GM19043 (cell line): Measurements from ENCODE around the gene PSD4.
"Not testable (repeated sequence)": the region's sequence is repeated elsewhere in the genome, so short reads cannot be mapped to it uniquely, and the experiment has no call there.

Experiments
- ATAC-seq: cut with Tn5 transposase; IDR thresholded peaks from one replicate; pipeline ENCODE4 v1.9.1; 2021; ENCODE audit warnings: low read depth; ENCODE audit not compliant: unreplicated experiment

The PSD4 gene

GRCh38 chr2:113234721-113235346, 61.1 kb downstream of the PSD4 start:
- no peak for ATAC-seq

- ATAC-seq, result not testable (repeated sequence)
Observed at GRCh38 chr2:113235347-113236226, 61.8 kb downstream of the PSD4 start.

GRCh38 chr2:113236367-113237159, 62.8 kb downstream of the PSD4 start:
- no peak for ATAC-seq

GRCh38 chr2:113237604-113238160, 63.9 kb downstream of the PSD4 start:
- no peak for ATAC-seq

GRCh38 chr2:113238871-113239839, 65.4 kb downstream of the PSD4 start:
- no peak for ATAC-seq

- no peak for ATAC-seq
Observed at GRCh38 chr2:113240150-113240914, 66.6 kb downstream of the PSD4 start.

GRCh38 chr2:113240915-113241911, 67.4 kb downstream of the PSD4 start:
- ATAC-seq, result no peak

DNA sequence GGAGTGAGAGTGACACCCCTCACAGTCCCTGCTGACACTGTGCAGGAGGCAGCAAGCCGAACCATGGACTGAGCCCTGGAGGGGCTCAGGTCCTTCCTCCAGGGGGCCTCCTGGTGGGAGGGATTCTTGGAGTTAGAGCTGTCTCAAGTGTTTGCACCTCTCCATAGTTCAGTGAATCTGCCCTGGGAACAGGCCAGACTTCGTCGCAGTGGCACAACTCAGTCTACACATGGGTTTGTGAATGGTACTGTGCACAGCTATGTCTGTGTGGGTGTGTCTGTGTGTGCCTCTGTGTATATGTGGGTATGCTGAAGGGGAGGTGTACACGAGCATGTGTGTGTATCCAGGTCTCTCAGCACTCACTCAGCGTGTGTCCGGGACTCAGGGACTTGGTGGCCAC, 68.6 kb downstream of the PSD4 start:
- no peak for ATAC-seq

DNA sequence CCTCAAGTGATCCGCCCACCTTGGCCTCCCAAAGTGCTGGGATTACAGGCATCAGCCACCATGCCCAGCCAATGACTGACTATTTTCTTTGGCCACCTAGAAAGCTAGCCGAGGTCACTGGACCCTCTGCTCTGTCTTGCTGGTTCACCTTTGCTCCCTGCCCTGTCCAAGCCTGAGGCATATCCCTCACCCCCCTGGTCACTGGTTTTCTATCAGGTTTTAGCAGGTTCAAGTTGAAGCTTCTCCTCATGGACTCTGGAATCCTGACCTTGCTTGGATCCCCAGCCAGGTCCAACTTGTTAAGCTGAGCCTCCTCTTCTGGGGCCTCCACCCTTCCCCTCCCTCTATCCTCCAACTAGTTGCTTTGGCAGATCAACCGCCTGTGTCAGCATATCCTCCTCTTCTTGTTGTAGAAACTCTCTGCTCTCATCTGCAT, 71.5 kb downstream of the PSD4 start:
- no peak for ATAC-seq

- no peak for ATAC-seq
Observed at GRCh38 chr2:113246606-113247005, 72.8 kb downstream of the PSD4 start.

GRCh38 chr2:113248997-113249770, 75.4 kb downstream of the PSD4 start:
- no peak for ATAC-seq

DNA sequence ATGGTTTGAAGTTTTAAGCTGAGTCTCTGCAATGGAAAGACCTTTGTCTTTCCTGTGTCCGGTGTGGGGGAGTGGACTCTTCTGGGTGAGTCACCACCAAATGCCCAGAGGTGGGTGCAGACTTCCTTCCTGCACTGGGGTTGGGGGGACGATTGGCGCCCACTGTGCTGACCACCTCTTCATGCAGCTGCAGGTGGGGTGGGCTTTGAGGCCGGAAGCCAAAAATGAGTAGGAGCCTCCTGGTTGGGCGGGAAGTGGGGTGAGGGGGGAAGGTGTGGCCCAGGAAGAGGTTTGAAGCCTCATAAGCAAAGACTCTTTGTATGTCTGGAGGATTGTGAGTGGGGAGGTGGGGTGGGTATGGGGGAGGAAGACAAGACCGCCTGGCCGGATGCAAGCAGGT, 77.3 kb downstream of the PSD4 start:
- no peak for ATAC-seq

DNA sequence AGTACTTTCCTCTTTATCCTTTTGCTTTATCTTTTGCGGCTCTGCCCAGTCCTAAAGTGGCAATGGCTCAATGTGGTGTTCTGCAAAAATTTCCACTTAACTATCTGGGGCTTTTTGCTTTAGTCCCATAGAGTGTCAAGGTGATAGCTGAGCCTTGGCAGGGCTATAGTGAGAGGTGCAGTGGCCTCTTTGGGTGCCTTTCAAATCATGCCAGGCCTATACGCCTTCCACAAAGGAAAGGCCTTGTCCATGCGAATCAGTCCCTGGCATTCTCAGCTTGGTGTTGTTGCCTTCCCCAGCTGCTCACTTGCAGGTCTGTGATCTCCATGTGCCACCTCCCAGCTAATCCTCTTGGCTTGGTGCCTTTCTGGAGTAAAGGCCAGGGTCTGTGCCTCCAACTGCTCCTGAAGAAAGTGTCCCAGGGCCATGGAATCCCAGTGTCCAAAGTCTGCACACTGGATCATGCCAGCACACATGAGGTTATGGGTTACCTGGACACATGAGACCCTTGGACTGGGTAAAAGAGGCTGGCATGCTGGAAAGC, 78.3 kb downstream of the PSD4 start:
- no peak for ATAC-seq

- no peak for ATAC-seq
Observed at GRCh38 chr2:113253453-113253852, 79.7 kb downstream of the PSD4 start.

DNA sequence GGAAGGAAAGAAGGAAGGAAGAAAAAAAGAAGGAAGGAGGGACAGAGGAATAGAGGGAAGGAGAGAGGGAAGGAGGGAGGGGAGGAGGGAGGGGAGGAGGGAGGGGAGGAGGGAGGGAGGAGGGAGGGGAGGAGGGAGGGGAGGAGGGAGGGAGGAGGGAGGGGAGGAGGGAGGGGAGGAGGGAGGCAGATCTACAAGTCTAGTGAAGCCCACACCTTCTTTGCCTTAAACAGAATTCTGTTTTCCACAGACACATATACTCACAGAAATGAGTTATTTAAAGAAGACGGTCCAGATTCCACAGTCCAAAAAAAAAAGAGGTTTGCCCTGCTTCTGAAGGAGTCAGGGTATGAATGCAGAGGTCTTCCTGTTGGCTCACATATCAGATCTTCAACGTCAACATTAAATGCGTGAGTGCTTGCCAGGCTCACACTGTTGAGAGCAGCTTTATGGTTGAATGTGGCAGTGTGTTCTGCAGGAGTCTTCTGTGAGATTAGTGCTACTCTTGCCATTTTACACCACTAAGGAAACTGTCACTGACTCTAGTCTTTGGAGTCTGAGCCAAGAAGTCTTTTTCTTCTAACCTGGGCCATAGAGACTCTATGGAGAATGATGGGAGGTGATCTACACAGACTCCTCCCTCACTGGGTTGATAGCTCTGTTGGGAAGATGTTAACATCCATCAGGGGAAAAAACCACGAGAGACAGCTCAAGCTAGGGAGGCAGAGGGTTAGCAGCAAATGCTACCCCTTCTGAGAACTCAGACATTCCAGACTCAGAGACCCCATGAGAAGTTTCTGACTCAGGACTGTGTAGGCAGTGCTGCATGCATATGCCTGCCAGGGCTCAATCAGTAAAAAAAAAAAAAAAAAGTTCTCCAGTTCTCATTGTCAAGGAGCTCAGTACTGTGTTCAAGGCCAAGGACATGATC, 81.6 kb downstream of the PSD4 start:
- no peak for ATAC-seq
